Gastrocnemius medialis (tissue), 4 donors: ENCODE results near the gene FOSL2. TPM values are rescaled to one million over a fixed set of nuclear protein-coding genes. Genes with fewer than 3 reads are reported as not detected.

Experiments
- ATAC-seq, 2 donors: fragments of 150-250 bp; one replicate each; pipeline ENCODE4 v1.9.1; 2016
- DNase-seq, 2 donors: peaks; one replicate each; pipeline ENCODE4 v3.0.0-alpha.2; 2019
- H3K27ac ChIP-seq, 4 donors: fragments of 200-600 bp; sonication (generic); 1 replicate in 1 of 4; 2 replicates in 3 of 4; pipeline ENCODE4 v1.5.1; 2016 to 2018; ENCODE audit warnings: mild to moderate bottlenecking in 2 of 4, moderate library complexity in 1 of 4
- H3K27me3 ChIP-seq, 3 donors: fragments of 200-600 bp; sonication (generic) in 2 of 3; 1 replicate in 1 of 3; 2 replicates in 2 of 3; pipeline versions ENCODE4 v1.5.1 to v1.6.0; 2016 to 2019; ENCODE audit warnings: mild to moderate bottlenecking in 1 of 3, moderate library complexity in 1 of 3
- H3K36me3 ChIP-seq, 2 donors: fragments of 200-600 bp; sonication (generic) in 1 of 2; one replicate each; pipeline ENCODE4 v1.5.1; 2017 to 2018
- H3K4me1 ChIP-seq, 2 donors: fragments of 200-600 bp; sonication (generic) in 1 of 2; one replicate each; pipeline ENCODE4 v1.5.1; 2016 to 2017; ENCODE audit warnings: mild to moderate bottlenecking in 2 of 2
- H3K4me3 ChIP-seq, 4 donors: fragments of 200-600 bp; sonication (generic) in 3 of 4; 1 replicate in 1 of 4; 2 replicates in 3 of 4; pipeline ENCODE4 v1.5.1; 2016 to 2019; ENCODE audit warnings: mild to moderate bottlenecking in 2 of 4
- H3K9me3 ChIP-seq, 3 donors: fragments of 200-600 bp; sonication (generic) in 2 of 3; 1 replicate in 1 of 3; 2 replicates in 2 of 3; pipeline ENCODE4 v1.5.1; 2016 to 2019
- POLR2A ChIP-seq, 2 donors: fragments of 450-650 bp; IDR thresholded peaks; one replicate each; pipeline ENCODE4 v1.6.1; 2017; ENCODE audit warnings: antibody characterized with exemption in 2 of 2, mild to moderate bottlenecking in 2 of 2, moderate library complexity in 2 of 2
- in situ Hi-C, 4 donors: fragments of 200-750 bp; cut with MboI; loops; one replicate each; pipeline versions ENCODE4 v1.15.0 to v1.8.0; 2017; ENCODE audit warnings: low sequenced_read_pairs in 4 of 4
- intact Hi-C: fragments of 100-400 bp; cut with DNase I; formaldehyde crosslinking; loops from one replicate; pipeline ENCODE4 v1.15.1; 2023; ENCODE audit warnings: low total_unique reads
- total RNA-seq, 4 donors: library from RNA; depleted of rRNA; stranded (reverse); fragments of >200 nt; gene quantifications; one replicate each; pipeline versions ENCODE4 v1.1.0 to v1.2.3, GENCODE V29; 2016
- TF ChIP-seq, protein P1 (sequence below), 5 experiments: fragments of 450-650 bp in 3 of 5; fragments of 200-600 bp in 2 of 5; sonication (generic) in 2 of 5; IDR thresholded peaks in 4 of 5; conservative IDR thresholded peaks in 1 of 5; 1 replicate in 4 of 5; 2 replicates in 1 of 5; pipeline ENCODE4 v1.5.1; 2016 to 2019; ENCODE audit warnings: antibody characterized with exemption in 5 of 5, mild to moderate bottlenecking in 3 of 5, moderate library complexity in 3 of 5

Gene FOSL2
- total RNA-seq, 4 donors from 2014 or later: 193 to 214 (median 210) TPM

DNA sequence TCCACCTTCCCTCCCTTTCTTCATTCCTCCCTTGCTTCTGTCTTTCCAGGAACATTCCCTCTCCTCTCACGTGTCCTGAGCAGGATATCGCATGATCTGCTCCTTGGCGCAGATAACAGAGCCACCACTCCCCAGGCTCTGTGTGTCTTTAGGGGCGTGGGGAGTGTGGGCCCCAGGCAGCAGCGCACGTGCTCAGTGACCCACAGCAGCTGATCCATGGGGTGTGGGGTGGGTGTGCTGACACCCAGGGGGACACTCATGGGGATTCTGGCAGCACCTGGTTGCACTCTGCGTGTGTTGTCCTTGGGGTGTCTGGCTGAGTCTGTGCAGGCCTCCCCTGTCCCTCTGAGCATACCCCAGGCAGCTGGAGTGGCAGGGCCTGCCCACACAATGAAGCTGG is 9.9 kb upstream of the FOSL2 start:
- Histone ChIP-seq H3K9me3 (no peaks in the 10 kb centered on the region), H3K4me1 (peaks cover 15 to 18% of the 10 kb centered on the region in 2 donors), H3K36me3 (no peaks in the 10 kb centered on the region), H3K27me3 (no peaks in the 10 kb centered on the region), H3K27ac (peak overlapping the region in 2 of 4 donors; percentile 10 to 27), H3K4me3 (no peak overlapping the region)
- ATAC-seq (no peak), DNase-seq (no peak)
- intact Hi-C loops (no loop called here), in situ Hi-C loops (no loop called here)
- no peak for TF ChIP-seq POLR2A (IDR thresholded peaks at IDR 0.05)
- TF ChIP-seq, protein P1, sequence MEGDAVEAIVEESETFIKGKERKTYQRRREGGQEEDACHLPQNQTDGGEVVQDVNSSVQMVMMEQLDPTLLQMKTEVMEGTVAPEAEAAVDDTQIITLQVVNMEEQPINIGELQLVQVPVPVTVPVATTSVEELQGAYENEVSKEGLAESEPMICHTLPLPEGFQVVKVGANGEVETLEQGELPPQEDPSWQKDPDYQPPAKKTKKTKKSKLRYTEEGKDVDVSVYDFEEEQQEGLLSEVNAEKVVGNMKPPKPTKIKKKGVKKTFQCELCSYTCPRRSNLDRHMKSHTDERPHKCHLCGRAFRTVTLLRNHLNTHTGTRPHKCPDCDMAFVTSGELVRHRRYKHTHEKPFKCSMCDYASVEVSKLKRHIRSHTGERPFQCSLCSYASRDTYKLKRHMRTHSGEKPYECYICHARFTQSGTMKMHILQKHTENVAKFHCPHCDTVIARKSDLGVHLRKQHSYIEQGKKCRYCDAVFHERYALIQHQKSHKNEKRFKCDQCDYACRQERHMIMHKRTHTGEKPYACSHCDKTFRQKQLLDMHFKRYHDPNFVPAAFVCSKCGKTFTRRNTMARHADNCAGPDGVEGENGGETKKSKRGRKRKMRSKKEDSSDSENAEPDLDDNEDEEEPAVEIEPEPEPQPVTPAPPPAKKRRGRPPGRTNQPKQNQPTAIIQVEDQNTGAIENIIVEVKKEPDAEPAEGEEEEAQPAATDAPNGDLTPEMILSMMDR (IDR thresholded peaks at IDR 0.05 in 4 of 5, conservative IDR thresholded peaks at IDR 0.05 in 1 of 5): no peak

GRCh38 chr2:28387082-28387960 is 5.3 kb upstream of the FOSL2 start:
- TF ChIP-seq POLR2A (IDR thresholded peaks at IDR 0.05): no peak
- TF ChIP-seq, protein P1 (IDR thresholded peaks at IDR 0.05 in 4 of 5, conservative IDR thresholded peaks at IDR 0.05 in 1 of 5): no peak
- Histone ChIP-seq H3K27me3 (no peaks in the 10 kb centered on the region), H3K9me3 (no peaks in the 10 kb centered on the region), H3K36me3 (no peaks in the 10 kb centered on the region), H3K27ac (no peak overlapping the region), H3K4me1 (peaks cover 11 to 13% of the 10 kb centered on the region in 2 donors), H3K4me3 (no peak overlapping the region)
- in situ Hi-C loops: no loop called here
- DNase-seq (no peak), ATAC-seq (no peak)
- intact Hi-C loops: no loop called here

DNA sequence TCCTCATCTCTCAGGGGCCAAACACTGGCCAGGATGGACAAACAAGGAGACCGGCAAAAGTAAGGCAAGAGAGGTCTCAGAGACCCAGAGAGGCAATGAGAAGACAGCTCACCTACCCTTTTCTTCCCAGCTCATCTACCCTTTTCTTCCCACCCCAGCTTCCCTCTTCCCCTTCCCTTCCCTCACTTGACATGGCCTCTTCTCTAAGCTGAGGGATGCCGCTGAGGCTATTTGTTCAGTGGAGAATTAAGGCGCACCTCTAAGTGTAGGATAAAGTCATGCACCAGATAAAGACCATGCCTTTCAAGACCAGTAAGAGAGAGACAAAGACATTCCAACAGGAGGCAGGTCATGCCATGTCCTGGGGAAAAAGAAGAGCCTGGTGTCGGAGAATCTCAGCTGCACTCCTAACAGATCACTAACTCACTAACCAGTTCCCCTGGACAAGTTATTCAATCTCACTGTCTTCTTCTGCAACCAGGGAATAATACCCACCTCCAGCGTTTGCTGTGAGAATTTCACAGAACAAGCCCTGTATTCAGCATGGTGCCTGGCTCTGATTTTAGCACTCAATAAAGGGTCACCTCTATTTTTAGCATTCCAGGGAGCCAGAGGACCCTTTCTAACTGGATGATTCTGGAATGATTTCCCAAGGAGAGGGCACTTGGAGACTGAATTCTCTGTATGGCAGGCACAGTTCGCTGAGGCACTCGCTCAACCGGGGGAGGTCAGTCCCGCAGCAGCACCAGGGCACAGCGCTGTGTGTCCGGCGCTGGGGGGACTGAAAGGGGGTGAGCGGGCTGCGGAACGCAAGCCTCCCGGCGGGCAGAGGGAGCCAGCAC is 3.0 kb upstream of the FOSL2 start:
- Histone ChIP-seq H3K36me3 (peaks cover 0 to 8% of the 10 kb centered on the region in 2 donors), H3K4me1 (peaks cover 11 to 13% of the 10 kb centered on the region in 2 donors), H3K9me3 (no peaks in the 10 kb centered on the region), H3K4me3 (peak overlapping the region; percentile 68 to 97 (median 88)), H3K27ac (peak overlapping the region; percentile 98 to 100 (median 99)), H3K27me3 (no peaks in the 10 kb centered on the region)
- DNase-seq (no peak), ATAC-seq (no peak)
- intact Hi-C loops: loop anchor here (2.0 to 10.0 kb wide), 3 partner anchors 47 to 725 kb away; partner anchors contain the start of genes CLIP4 and MRPL33
- in situ Hi-C loops: loop anchor here in 1 of 4 donors (10.0 kb wide), 1 partner anchor 225 kb away; no protein-coding TSS in a partner anchor
- no peak for TF ChIP-seq POLR2A (IDR thresholded peaks at IDR 0.05)
- TF ChIP-seq, protein P1 (IDR thresholded peaks at IDR 0.05 in 4 of 5, conservative IDR thresholded peaks at IDR 0.05 in 1 of 5): peak in 1 of 5 experiments; percentile 6

DNA sequence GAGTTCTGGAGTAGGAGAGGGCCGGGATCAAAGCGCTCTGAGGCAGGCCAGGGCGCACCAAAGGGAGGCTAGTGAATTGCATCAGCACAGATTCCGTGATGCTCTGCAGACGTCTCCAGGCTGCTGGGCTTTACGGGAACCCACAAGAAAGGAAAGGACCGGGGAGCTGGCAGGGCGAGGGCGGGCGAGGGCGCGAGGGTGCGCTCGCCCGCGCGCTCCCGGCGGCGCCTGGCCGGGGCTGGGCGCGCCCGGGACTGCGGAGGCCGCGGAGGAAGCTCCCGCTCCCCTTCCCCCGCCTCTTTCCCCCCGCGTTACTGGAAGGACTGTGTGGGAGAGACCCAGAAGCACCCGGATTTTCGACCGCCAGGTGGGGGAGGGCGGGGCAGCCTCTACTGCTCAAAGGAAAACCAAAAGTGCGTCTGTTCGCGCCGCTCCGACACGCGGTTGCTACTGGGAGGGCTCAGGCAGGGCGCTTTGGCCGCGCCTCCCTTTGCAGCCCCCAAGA is 2.4 kb upstream of the FOSL2 start:
- ATAC-seq (peak; percentile 7 to 20), DNase-seq (peak; percentile 72 to 84)
- intact Hi-C loops (loop anchor here (2.0 to 10.0 kb wide), 3 partner anchors 47 to 725 kb away; partner anchors contain the start of genes CLIP4 and MRPL33), in situ Hi-C loops (loop anchor here in 1 of 4 donors (10.0 kb wide), 1 partner anchor 225 kb away; no protein-coding TSS in a partner anchor)
- TF ChIP-seq POLR2A (IDR thresholded peaks at IDR 0.05): peak; percentile 90 to 95
- TF ChIP-seq, protein P1 (IDR thresholded peaks at IDR 0.05 in 4 of 5, conservative IDR thresholded peaks at IDR 0.05 in 1 of 5): peak in 3 of 5 experiments; percentile 0 to 37 (median 16)
- peaks cover 11 to 13% of the 10 kb centered on the region in 2 donors for H3K4me1 ChIP-seq
- H3K27me3 ChIP-seq: no peaks in the 10 kb centered on the region
- peak overlapping the region; percentile 68 to 97 (median 88) for H3K4me3 ChIP-seq
- H3K9me3 ChIP-seq: no peaks in the 10 kb centered on the region
- H3K36me3 ChIP-seq: peaks cover 0 to 15% of the 10 kb centered on the region in 2 donors
- peak overlapping the region; percentile 98 to 100 (median 99) for H3K27ac ChIP-seq
